ENCODE measurements around the gene SH3RF1.

SH3RF1 gene

GRCh38 chr4:169102026-169102425, 168.7 kb downstream of the SH3RF1 start:
- DNase-seq (ENCODE audit: low read depth) = no peak

DNA sequence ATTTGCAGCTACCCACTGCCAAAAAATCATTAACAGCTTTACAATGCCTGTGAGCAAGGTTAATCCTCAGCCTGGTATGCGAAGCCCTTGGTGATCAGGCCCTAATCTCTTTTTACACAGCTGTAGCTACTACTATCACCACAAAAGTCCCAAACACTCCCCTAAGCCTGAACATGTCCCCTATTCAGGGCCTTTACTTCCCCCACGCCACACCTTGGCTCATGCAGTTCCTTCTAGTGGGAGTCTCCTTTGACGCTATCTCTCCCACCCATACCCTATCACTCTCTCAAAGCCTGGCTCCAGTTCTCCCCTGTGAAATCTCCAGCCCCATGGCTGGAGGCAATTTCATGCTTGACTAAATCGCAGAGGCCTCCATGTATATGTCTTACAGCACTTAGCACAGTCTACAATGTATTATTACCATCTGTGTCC, 170.1 kb downstream of the SH3RF1 start:
- no peak for DNase-seq (ENCODE audit: low read depth)

GRCh38 chr4:169099771-169100180, 171.0 kb downstream of the SH3RF1 start:
- peak; percentile 79 for DNase-seq (ENCODE audit: low read depth)

- DNase-seq (ENCODE audit: low read depth) = no peak
Observed at GRCh38 chr4:169098969-169099690, 171.6 kb downstream of the SH3RF1 start.

DNA sequence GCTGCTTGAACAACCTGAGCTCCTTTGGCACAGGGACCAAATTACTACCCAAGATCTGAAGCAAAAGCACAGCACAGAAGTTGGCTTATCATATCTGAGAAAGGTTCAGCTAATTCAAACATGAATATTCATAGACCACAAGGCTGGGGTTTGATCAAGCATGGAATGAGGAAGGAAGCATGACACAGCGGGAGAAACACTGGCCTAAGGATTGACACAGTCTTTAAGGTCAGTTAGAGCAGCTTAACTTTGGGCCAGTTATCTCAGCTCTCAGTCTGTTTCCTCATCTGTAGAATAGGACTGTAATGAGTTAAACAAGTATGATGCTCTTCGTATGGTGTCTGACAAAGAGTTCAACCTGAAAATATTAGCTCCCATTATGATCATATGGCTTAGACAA, 172.2 kb downstream of the SH3RF1 start:
- DNase-seq (ENCODE audit: low read depth) = no peak

DNA sequence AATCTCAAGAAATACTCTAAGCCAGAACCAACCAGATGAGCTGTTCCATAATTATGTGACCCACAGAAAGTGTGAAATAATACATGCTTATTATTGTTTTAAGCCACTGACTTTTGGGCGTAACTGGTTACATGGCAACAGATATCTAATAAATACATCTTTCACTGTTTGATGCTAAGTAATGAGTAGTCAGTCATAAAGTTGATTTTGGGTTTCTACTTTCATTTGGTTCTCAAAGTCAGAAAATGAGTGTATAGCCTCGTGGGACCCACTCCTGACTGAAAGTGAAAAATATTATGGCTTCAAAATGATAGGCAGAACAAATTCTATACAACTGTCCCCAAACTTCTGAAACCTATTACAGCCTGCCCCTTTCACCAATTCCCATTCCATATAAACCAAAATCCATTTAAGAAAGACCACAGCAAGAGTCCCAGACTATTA, 172.7 kb downstream of the SH3RF1 start:
- DNase-seq (ENCODE audit: low read depth) = no peak

- DNase-seq (ENCODE audit: low read depth) = no peak
Observed at GRCh38 chr4:169096221-169096620, 174.5 kb downstream of the SH3RF1 start.

DNA sequence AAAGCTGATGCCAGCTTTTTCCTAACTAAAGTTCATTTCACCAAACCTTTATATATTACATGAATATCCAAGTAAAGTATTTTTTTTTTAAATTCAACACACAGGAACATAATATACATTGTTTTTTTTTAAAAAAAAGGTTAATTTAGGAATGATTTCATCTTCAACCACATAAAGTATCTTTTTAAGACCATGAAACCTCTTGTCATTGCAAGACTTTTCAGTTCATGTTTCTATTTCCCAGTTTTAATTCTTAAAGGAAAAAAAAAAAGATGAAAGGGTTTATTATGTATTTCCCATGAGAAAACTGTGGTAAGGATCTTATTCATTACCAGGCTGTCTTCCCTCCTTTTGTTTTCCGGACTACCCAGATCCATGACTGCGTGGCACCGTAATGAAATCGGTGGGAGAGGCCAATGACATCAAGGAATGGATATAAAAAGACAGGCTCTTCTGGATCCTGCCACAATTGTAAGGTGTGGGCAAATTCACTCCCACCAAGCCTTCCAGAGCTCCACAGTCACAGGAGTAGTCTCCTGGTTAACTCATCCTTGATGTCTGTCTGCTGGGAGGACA, 176.0 kb downstream of the SH3RF1 start:
- DNase-seq (ENCODE audit: low read depth) = no peak

DNA sequence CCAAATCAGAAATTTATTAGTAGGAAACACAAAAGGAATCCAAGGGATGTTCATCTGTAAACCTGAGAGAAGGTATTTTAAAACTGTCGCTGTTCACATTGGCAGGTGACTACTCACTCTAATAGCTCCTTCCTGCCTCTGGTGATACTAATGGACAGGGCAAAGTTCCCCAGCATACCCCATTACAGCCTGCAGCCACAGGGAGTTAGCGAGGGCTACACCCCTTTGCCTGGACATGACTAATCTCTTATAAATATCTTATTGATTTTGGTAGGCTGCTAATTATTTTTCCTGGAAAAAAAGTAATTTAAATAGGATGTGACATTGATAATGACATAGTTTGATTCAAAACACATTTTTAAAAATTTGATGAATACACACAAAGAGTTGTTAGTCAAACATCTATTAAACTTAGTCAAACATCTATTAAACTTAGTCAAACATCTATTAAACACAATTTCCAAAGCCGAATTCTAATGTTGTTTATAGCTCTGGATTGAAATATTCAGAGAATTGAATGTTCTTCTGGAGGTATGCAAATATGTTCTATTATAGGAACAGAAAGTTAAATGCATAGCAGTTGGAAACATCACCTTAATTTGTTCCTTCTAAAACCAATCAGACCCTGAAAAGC, 177.8 kb downstream of the SH3RF1 start:
- DNase-seq (ENCODE audit: low read depth) = no peak

DNA sequence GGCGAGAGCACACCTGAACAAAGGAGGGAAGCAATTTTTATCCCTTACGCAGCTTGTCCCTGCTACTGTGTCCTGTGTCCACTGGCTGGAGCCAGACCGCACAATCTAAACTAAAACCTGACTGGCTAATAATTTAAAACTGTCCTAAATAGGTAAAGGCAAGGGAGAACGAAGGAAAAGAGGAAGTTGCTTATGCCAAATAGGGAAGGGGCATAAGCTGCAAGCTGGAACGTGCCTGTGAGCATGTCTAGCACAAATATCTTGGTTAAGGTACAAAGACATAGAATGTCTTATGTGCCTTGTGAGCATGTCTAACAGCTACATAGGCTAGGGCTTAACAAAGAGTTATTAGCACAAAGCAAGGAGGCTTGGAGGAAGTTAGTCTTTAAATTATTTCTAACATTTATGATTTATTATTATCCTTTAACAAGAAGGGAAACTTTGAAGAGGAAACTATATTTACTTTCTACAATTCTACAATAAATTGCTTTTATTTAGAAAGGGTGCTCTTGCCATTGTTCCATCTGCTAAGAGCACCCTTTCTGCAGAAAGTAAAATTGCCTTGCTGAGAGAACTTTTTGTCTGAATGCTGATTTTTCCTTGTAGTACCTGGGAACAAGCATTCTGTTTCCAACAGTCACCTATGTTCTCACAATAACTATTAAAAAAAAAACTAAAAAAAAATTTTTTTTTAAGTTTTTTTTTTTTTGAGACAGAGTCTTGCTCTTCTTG, 180.1 kb downstream of the SH3RF1 start:
- DNase-seq (ENCODE audit: low read depth) = no peak

- no peak for DNase-seq (ENCODE audit: low read depth)
Observed at GRCh38 chr4:169089004-169089403, 181.8 kb downstream of the SH3RF1 start.

DNA sequence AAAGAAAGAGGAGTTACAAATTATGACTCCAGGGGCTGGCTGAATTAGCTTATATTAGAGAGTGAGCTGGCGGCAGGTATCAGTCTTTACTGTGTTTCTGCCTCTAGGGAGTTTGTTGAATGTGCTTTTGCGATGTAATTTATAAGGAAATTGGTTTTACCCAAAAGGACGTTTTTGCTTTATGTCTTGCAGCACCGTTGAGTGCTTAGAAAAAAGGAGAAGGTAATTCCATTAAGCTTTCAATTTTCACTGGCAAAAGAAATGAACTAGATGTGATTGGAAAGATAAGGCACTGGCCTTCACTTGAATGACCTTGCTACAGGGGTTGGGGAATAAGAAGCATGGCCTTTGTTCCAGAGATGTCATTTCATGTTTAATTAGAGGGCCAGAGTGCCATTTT, 185.8 kb downstream of the SH3RF1 start:
- no peak for DNase-seq (ENCODE audit: low read depth)

DNA sequence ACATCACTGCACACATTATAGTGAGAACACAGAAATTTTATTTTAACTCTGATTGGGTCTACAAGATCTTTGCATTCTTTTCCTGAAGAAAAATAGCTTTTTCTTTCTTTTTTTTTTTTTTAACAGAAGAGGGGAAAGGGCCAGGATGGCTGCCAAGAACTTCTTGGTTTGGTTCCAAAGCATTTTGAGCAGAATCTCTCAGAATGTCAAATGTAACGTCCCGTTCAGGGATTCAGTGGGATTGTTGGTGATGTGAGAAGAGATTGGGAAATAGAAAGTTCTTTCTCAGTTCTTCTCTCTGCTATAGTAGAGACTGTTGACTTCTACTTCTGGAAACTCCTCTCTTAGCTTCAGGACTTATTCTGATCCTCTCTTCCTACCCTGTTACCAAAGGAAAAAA, 189.8 kb downstream of the SH3RF1 start:
- peak; percentile 77 for DNase-seq (ENCODE audit: low read depth)

DNA sequence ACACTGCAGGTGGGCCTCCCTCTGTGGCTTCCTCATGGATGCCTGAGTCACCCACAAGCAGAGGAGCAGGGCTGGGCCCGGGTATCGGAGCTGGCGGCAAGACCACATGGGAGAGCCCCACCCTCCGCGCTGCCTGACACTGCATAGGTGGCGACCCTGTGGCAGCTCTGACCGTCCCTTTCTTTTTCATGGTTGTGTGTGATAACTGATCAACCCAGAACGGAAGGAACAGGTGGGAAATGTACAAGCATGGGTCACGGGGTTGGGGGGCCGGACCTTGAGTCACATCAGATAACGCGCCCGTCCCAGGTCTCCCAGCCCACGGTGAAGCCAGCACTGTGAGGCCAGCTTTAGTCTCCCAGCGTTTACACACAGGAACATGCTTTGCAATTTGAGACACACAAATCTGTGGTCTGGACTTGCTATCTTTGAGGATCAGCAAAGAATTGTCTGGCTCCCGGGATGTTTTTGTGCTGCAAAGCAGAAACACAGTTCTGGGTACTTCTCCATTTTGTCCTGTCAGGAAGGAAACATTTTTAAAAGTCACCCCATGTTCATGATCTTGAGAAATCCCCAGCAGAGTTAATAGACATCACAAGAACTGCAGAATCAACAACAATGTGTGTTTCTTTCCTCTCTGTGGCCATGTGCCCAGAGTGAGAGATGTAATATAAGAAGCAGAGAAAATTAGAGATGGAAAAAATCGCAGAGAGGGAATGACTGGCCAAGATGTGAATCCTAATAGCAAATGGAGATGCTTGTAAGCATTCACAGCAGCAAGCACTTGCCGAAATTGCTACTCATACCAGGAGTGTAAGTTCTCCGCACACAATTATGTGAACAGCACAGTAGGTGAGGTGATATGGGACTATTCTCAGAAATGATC, 190.6 kb downstream of the SH3RF1 start:
- peak; percentile 85 for DNase-seq (ENCODE audit: low read depth)

- no peak for DNase-seq (ENCODE audit: low read depth)
Observed at GRCh38 chr4:169074117-169074516, 196.6 kb downstream of the SH3RF1 start.

- DNase-seq (ENCODE audit: low read depth) = no peak
Observed at GRCh38 chr4:169071747-169072146, 199.0 kb downstream of the SH3RF1 start.

GRCh38 chr4:169070895-169071218, 199.9 kb downstream of the SH3RF1 start:
- no peak for DNase-seq (ENCODE audit: low read depth)

- peak; percentile 88 for DNase-seq (ENCODE audit: low read depth)
Observed at GRCh38 chr4:169070071-169070894, 200.5 kb downstream of the SH3RF1 start.

- DNase-seq (ENCODE audit: low read depth) = no peak
Observed at GRCh38 chr4:169068423-169068822, 202.3 kb downstream of the SH3RF1 start.

DNA sequence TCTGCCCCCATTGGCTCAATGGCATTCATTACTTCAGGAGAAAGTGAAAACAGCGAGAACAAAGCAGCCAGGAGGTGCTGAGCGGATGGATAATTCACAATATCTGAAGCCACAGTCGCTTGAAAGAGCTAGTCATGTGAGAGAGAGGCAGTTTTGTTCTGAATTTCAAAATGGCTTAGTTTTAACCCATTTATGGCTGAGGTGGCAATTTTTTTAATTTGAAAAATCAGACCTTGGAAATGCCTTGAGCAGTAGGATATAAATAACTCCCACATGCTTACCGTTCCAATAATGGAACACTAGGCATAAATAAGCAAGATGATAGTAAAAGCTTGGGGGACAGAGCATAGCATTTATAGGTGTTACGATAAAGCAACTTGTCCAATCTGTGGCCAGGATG, 203.8 kb downstream of the SH3RF1 start:
- DNase-seq (ENCODE audit: low read depth) = no peak

DNA sequence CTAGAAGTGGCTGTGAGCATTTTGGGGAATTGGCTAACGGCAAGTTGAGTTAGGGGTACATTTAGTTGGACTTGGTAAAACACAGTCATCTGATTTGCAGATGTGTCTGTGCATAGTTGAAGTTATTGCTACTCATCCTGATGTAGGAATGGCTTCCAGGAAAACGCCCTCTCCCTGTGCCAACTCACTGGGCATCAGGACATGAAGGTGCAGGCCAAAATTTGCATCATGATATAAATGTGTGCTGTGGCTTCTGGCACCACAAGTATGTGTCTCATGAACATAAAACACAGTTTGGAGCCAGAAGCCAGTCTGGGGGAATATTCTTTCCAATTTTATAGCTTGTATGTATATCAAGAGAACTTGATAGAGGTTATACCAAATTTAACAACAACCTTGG, 206.5 kb downstream of the SH3RF1 start:
- DNase-seq (ENCODE audit: low read depth) = no peak
